HCT116 (cell line): ENCODE measurements around the gene ARHGEF1.

ENCODE experiments used
- CBX3 ChIP-seq: IDR thresholded peaks from 2 replicates; pipeline ENCODE4 v1.6.1; 2012; ENCODE audit warnings: low read depth
- EZH2 ChIP-seq: fragments of 200-600 bp; sonication (generic); IDR thresholded peaks from 2 replicates; pipeline ENCODE4 v1.6.1; 2017; ENCODE audit warnings: antibody characterized with exemption, mixed run types
- EZH2phosphoT487 ChIP-seq: fragments of 200-600 bp; IDR thresholded peaks from 2 replicates; pipeline ENCODE4 v1.6.1; 2018; ENCODE audit warnings: antibody characterized with exemption, borderline replicate concordance
- JUND ChIP-seq: IDR thresholded peaks from 2 replicates; pipeline ENCODE4 v1.6.1; 2012
- MAX ChIP-seq: IDR thresholded peaks from 2 replicates; pipeline ENCODE4 v1.6.1; 2012
- POLR2A ChIP-seq: IDR thresholded peaks from 2 replicates; pipeline ENCODE4 v1.7.0; 2011; ENCODE audit warnings: borderline replicate concordance; ENCODE audit not compliant: insufficient read depth, insufficient read length; ENCODE audit errors: extremely low read depth
- POLR2AphosphoS5 ChIP-seq: IDR thresholded peaks from 2 replicates; pipeline ENCODE4 v1.6.1; 2011; ENCODE audit warnings: mild to moderate bottlenecking, low read depth, low read length, moderate library complexity
- RAD21 ChIP-seq: IDR thresholded peaks from 2 replicates; pipeline ENCODE4 v1.6.1; 2012; ENCODE audit warnings: low read depth, mild to moderate bottlenecking
- SP1 ChIP-seq: IDR thresholded peaks from 2 replicates; pipeline ENCODE4 v1.6.1; 2012; ENCODE audit warnings: low read depth
- YY1 ChIP-seq: IDR thresholded peaks from 2 replicates; pipeline ENCODE4 v1.6.1; 2011; ENCODE audit warnings: low read length, low read depth, moderate library complexity, mild to moderate bottlenecking; ENCODE audit not compliant: insufficient replicate concordance; ENCODE audit errors: extremely low read depth
- ZFX ChIP-seq: fragments of 450-650 bp; IDR thresholded peaks from 2 replicates; pipeline ENCODE4 v1.6.1; 2017
- TF ChIP-seq, protein P1 (sequence below), 3 experiments: fragments of 200-600 bp in 1 of 3; sonication (generic) in 1 of 3; IDR thresholded peaks in 2 of 3; conservative IDR thresholded peaks in 1 of 3; 2 replicates each; pipeline ENCODE4 v1.5.1; 2012 to 2017; ENCODE audit warnings: low read depth in 2 of 3, low read length in 2 of 3, antibody characterized with exemption in 1 of 3, borderline replicate concordance in 1 of 3, control low read depth in 1 of 3, mild to moderate bottlenecking in 1 of 3, mixed read lengths in 1 of 3, mixed run types in 1 of 3, moderate library complexity in 1 of 3; ENCODE audit not compliant: insufficient read depth in 1 of 3
- TF ChIP-seq, protein P2 (sequence below): IDR thresholded peaks from 2 replicates; pipeline ENCODE4 v1.6.1; 2012; ENCODE audit warnings: low read depth
- TF ChIP-seq, protein P3 (sequence below): IDR thresholded peaks from 2 replicates; pipeline ENCODE4 v1.6.1; 2012

GRCh38 chr19:41926028-41926762, 43.2 kb downstream of the ARHGEF1 start:
- TF ChIP-seq, protein P1, sequence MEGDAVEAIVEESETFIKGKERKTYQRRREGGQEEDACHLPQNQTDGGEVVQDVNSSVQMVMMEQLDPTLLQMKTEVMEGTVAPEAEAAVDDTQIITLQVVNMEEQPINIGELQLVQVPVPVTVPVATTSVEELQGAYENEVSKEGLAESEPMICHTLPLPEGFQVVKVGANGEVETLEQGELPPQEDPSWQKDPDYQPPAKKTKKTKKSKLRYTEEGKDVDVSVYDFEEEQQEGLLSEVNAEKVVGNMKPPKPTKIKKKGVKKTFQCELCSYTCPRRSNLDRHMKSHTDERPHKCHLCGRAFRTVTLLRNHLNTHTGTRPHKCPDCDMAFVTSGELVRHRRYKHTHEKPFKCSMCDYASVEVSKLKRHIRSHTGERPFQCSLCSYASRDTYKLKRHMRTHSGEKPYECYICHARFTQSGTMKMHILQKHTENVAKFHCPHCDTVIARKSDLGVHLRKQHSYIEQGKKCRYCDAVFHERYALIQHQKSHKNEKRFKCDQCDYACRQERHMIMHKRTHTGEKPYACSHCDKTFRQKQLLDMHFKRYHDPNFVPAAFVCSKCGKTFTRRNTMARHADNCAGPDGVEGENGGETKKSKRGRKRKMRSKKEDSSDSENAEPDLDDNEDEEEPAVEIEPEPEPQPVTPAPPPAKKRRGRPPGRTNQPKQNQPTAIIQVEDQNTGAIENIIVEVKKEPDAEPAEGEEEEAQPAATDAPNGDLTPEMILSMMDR (IDR thresholded peaks at IDR 0.05 in 2 of 3, conservative IDR thresholded peaks at IDR 0.05 in 1 of 3; ENCODE audit: borderline replicate concordance in 1 of 3, insufficient read depth in 1 of 3, low read depth in 2 of 3, low read length in 2 of 3), result no peak
- no peak for TF ChIP-seq POLR2A
- no peak for TF ChIP-seq CBX3
- no peak for TF ChIP-seq EZH2phosphoT487
- TF ChIP-seq YY1, result no peak
- no peak for TF ChIP-seq RAD21
- no peak for TF ChIP-seq JUND
- TF ChIP-seq, protein P2, sequence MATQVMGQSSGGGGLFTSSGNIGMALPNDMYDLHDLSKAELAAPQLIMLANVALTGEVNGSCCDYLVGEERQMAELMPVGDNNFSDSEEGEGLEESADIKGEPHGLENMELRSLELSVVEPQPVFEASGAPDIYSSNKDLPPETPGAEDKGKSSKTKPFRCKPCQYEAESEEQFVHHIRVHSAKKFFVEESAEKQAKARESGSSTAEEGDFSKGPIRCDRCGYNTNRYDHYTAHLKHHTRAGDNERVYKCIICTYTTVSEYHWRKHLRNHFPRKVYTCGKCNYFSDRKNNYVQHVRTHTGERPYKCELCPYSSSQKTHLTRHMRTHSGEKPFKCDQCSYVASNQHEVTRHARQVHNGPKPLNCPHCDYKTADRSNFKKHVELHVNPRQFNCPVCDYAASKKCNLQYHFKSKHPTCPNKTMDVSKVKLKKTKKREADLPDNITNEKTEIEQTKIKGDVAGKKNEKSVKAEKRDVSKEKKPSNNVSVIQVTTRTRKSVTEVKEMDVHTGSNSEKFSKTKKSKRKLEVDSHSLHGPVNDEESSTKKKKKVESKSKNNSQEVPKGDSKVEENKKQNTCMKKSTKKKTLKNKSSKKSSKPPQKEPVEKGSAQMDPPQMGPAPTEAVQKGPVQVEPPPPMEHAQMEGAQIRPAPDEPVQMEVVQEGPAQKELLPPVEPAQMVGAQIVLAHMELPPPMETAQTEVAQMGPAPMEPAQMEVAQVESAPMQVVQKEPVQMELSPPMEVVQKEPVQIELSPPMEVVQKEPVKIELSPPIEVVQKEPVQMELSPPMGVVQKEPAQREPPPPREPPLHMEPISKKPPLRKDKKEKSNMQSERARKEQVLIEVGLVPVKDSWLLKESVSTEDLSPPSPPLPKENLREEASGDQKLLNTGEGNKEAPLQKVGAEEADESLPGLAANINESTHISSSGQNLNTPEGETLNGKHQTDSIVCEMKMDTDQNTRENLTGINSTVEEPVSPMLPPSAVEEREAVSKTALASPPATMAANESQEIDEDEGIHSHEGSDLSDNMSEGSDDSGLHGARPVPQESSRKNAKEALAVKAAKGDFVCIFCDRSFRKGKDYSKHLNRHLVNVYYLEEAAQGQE, result no peak
- no peak for TF ChIP-seq SP1
- no peak for TF ChIP-seq MAX
- no peak for TF ChIP-seq EZH2
- no peak for TF ChIP-seq POLR2AphosphoS5
- TF ChIP-seq, protein P3, sequence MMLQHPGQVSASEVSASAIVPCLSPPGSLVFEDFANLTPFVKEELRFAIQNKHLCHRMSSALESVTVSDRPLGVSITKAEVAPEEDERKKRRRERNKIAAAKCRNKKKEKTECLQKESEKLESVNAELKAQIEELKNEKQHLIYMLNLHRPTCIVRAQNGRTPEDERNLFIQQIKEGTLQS, result no peak
- no peak for TF ChIP-seq ZFX
